ENCODE data around the gene HHATL.

Gene HHATL

DNA sequence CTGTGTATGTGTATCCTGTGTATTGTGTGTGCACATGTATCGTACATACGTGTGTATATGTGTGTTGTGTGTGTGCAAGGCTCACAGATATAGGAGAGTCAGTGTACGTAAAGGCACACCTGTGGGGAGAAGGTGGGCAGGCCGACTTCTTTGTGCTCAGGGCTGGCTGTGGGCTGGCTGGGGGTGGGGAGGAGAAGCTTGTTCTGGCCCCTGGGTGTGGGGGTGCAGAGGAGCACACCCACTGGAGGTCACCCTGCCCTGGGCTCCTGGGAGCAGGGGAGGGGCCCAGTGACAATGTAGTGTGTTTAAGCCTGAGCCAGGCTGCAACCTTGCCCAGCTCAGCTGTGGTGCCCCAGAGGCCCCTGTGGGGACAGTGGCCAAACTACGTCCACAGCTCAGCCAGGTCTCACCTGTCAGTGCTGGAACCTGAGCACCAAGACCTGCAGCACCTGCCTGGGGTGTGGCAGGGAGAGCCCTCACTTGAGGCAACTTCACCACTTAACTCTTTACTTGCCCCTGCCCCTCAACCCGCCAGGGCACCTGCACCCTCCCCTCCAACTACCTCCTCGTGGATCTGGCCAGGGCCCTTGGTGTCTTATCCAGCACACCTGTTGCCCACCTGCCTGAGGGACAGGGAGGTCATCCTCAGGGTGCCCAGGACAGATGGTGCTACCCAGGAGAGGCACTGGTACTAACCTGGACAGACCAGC is 2.6 kb upstream of the HHATL start:
- H3K27me3 ChIP-seq (ENCODE audit: control insufficient read depth in 2 of 2, insufficient read depth in 2 of 2, low read length in 2 of 2): no peaks in the 10 kb centered on the region
- H3K9me3 ChIP-seq (ENCODE audit: control insufficient read depth in 2 of 2, low read length in 2 of 2): no peaks in the 10 kb centered on the region
- no peaks in the 10 kb centered on the region for H3K36me3 ChIP-seq (ENCODE audit: control insufficient read depth in 2 of 2, insufficient read depth in 2 of 2, low read length in 2 of 2)
- no peaks in the 10 kb centered on the region for H3K4me1 ChIP-seq (ENCODE audit: control insufficient read depth in 2 of 2, insufficient read depth in 2 of 2, low read length in 2 of 2)
- no peak overlapping the region for H3K9ac ChIP-seq (ENCODE audit: low read depth in 1 of 2, low read length in 2 of 2)
- no peak overlapping the region for H3K27ac ChIP-seq (ENCODE audit: low read depth in 2 of 2, low read length in 2 of 2)
- H3K4me3 ChIP-seq (ENCODE audit: low read length in 2 of 2): no peak overlapping the region

DNA sequence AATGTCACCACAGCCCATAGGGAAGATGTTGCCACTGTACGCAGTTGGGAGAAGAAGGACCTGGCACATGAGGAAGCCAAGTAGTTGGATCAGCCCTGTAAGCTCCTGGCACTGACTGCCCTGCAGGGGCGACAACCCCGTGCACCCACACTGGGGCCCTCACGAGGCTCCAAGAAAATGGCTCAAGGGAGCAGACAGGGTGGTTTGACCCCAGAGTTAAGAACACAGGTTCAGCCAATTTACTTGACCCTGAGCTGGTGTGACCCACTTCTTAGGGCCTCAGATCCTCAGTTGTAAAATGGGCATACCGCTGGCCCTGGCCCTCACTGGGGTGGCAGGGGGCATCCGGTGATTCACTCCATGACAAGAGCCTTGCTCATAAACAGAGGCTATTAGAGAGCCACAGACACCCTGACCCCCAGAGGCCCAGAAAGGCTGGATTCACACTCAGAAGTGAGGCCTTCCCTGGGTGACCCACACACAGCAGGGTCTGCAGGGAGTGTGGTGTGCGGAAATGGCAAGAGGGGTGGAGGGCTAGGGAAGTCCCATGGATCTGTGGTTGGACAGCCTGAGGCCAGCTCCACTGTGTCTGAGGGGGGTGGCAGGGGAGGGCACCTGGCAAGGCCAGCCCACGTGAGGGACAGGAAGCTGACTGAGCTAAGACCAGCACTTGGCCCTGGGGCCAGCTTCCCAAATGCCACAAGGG is 1.7 kb upstream of the HHATL start:
- H3K4me3 ChIP-seq (ENCODE audit: low read length in 2 of 2): no peak overlapping the region
- H3K36me3 ChIP-seq (ENCODE audit: control insufficient read depth in 2 of 2, insufficient read depth in 2 of 2, low read length in 2 of 2): no peaks in the 10 kb centered on the region
- H3K27me3 ChIP-seq (ENCODE audit: control insufficient read depth in 2 of 2, insufficient read depth in 2 of 2, low read length in 2 of 2): no peaks in the 10 kb centered on the region
- no peaks in the 10 kb centered on the region for H3K4me1 ChIP-seq (ENCODE audit: control insufficient read depth in 2 of 2, insufficient read depth in 2 of 2, low read length in 2 of 2)
- no peak overlapping the region for H3K9ac ChIP-seq (ENCODE audit: low read depth in 1 of 2, low read length in 2 of 2)
- no peaks in the 10 kb centered on the region for H3K9me3 ChIP-seq (ENCODE audit: control insufficient read depth in 2 of 2, low read length in 2 of 2)
- H3K27ac ChIP-seq (ENCODE audit: low read depth in 2 of 2, low read length in 2 of 2): no peak overlapping the region

DNA sequence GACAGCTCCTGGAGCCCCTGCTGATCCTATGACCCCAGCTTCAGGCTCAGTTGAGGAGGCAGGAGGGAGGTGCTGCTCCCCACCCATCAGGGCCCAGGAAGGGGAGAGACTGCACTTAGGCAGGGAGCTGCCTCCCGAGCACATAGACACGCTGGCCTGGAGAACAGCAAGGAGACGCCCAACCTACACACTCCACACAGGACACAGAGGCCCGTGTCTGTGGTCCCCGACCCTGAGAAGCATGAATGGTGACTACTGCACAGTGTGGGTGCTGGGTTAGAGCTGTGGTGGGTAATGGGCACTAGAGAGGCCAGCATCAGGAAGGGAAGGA is 1.1 kb upstream of the HHATL start:
- H3K9ac ChIP-seq (ENCODE audit: low read depth in 1 of 2, low read length in 2 of 2): no peak overlapping the region
- no peaks in the 10 kb centered on the region for H3K9me3 ChIP-seq (ENCODE audit: control insufficient read depth in 2 of 2, low read length in 2 of 2)
- H3K4me1 ChIP-seq (ENCODE audit: control insufficient read depth in 2 of 2, insufficient read depth in 2 of 2, low read length in 2 of 2): no peaks in the 10 kb centered on the region
- no peak overlapping the region for H3K4me3 ChIP-seq (ENCODE audit: low read length in 2 of 2)
- no peak overlapping the region for H3K27ac ChIP-seq (ENCODE audit: low read depth in 2 of 2, low read length in 2 of 2)
- no peaks in the 10 kb centered on the region for H3K36me3 ChIP-seq (ENCODE audit: control insufficient read depth in 2 of 2, insufficient read depth in 2 of 2, low read length in 2 of 2)
- H3K27me3 ChIP-seq (ENCODE audit: control insufficient read depth in 2 of 2, insufficient read depth in 2 of 2, low read length in 2 of 2): no peaks in the 10 kb centered on the region

DNA sequence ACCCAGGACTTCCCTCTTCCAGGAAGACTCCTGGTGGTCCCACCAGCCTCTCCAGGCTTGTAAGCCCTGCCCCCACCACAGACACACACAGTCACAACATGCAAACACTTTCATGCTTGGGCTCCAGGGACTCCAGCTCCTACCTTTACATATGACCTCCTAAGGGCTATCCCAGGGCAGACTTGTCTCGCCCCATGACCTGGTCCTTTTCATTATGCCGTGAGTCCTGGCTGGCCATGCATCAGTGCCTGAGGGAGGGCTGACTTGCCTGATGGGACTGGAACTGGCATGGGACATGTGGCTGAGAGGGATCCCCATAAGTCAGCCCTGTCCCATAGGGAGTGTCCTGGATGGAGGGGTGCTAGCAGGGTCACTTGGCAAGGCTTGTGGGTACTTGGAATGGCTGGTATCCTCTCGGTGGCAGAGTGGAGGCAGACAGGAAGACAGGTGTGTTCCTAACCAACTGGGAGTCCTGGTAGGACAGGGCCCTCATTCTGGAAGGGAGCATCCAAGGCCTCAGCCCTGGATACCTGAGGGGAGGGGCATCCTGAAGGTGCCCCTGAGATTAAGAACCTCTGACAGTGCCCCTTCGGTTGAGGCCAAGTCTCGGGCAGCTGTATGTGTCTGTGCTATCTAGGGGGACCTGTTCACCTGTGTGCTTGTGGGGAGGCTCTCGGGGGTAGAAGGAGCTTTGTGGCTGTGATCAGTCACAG is 540 bp upstream of the HHATL start:
- Histone ChIP-seq H3K27ac (ENCODE audit: low read depth in 2 of 2, low read length in 2 of 2) (no peak overlapping the region), H3K9me3 (ENCODE audit: control insufficient read depth in 2 of 2, low read length in 2 of 2) (no peaks in the 10 kb centered on the region), H3K4me1 (ENCODE audit: control insufficient read depth in 2 of 2, insufficient read depth in 2 of 2, low read length in 2 of 2) (no peaks in the 10 kb centered on the region), H3K27me3 (ENCODE audit: control insufficient read depth in 2 of 2, insufficient read depth in 2 of 2, low read length in 2 of 2) (no peaks in the 10 kb centered on the region), H3K4me3 (ENCODE audit: low read length in 2 of 2) (no peak overlapping the region), H3K36me3 (ENCODE audit: control insufficient read depth in 2 of 2, insufficient read depth in 2 of 2, low read length in 2 of 2) (no peaks in the 10 kb centered on the region), H3K9ac (ENCODE audit: low read depth in 1 of 2, low read length in 2 of 2) (no peak overlapping the region)

DNA sequence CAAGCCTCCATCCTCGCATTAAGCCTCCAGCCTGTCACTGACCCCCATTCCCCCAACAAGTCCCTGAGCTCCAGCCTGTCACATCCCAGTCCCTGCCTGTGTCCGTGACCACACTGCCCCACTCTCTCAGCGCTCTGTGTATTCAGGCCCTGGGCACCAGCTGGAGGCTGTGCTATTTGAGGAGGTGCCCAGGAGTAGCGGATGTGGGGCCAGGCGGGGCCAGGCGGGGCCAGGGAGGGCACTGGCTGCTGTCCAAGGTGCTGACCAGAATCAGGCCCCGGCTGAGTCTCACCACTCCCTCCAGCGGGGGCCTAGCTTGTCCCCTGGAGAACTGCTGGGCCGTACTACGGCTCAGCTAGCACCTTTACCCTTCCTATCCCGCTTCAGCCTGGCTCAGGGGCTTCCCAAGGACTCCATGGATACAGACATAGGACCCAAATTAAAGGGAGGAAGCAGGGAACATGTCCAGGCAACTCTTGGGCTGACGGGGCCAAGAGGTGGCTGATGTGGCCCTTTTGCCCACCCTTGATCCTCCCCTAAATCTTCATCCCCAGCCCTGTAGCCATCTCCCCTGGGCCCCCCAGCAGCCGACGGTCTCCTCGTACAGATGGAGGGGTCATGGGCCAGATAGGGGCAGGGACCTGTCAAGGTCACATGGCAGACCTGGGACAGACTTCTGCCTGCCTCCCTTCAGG is 1.1 kb downstream of the HHATL start:
- H3K27me3 ChIP-seq (ENCODE audit: control insufficient read depth in 2 of 2, insufficient read depth in 2 of 2, low read length in 2 of 2): no peaks in the 10 kb centered on the region
- no peaks in the 10 kb centered on the region for H3K4me1 ChIP-seq (ENCODE audit: control insufficient read depth in 2 of 2, insufficient read depth in 2 of 2, low read length in 2 of 2)
- no peak overlapping the region for H3K9ac ChIP-seq (ENCODE audit: low read depth in 1 of 2, low read length in 2 of 2)
- no peak overlapping the region for H3K4me3 ChIP-seq (ENCODE audit: low read length in 2 of 2)
- no peaks in the 10 kb centered on the region for H3K9me3 ChIP-seq (ENCODE audit: control insufficient read depth in 2 of 2, low read length in 2 of 2)
- H3K36me3 ChIP-seq (ENCODE audit: control insufficient read depth in 2 of 2, insufficient read depth in 2 of 2, low read length in 2 of 2): no peaks in the 10 kb centered on the region
- H3K27ac ChIP-seq (ENCODE audit: low read depth in 2 of 2, low read length in 2 of 2): no peak overlapping the region

DNA sequence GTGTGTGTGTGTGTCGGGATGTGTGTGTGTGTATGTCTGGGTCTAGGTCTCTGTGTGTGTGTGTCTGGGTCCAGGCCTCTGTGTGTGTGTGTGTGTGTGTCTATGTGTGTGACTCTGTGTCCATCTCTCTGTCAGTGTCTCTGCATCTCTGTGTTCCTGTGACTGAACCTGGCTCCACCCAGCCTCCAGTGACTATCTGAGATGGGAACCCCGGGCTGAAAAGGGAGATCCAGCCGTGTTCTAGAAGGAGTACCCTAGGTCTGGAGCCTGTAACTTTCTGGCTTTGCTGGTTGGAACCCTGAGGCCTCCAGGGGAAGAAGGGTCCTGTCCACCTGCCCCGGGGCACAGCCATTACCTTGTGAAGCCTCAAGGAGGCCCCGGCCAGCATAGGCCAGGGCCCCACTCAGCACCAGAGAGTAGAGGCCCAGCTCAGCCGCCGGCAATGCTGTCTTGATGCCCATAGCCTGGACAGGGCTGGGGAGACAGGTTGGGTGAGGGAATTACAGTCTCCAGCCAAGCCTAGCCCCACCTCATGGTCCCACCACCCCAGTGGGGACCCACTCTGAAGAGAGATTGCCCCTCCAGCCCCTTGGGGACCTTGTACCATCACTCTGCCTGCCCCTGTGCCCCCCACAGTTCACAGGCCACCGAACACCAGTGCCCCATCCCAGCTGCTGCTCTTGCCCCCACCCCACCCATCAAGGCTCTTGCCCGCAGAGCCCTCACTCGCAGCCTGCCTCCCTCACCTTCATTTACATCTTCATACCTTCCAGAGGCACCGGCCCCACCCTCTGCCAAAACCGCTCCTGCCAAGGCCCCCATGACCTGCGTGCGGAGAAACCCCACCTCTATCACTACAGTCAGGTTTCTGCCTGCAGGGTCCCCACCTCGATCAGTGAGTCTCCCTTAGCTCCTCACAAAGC is 2.0 kb downstream of the HHATL start:
- H3K27ac ChIP-seq (ENCODE audit: low read depth in 2 of 2, low read length in 2 of 2): no peak overlapping the region
- H3K4me1 ChIP-seq (ENCODE audit: control insufficient read depth in 2 of 2, insufficient read depth in 2 of 2, low read length in 2 of 2): no peaks in the 10 kb centered on the region
- H3K4me3 ChIP-seq (ENCODE audit: low read length in 2 of 2): no peak overlapping the region
- no peak overlapping the region for H3K9ac ChIP-seq (ENCODE audit: low read depth in 1 of 2, low read length in 2 of 2)
- no peaks in the 10 kb centered on the region for H3K27me3 ChIP-seq (ENCODE audit: control insufficient read depth in 2 of 2, insufficient read depth in 2 of 2, low read length in 2 of 2)
- no peaks in the 10 kb centered on the region for H3K36me3 ChIP-seq (ENCODE audit: control insufficient read depth in 2 of 2, insufficient read depth in 2 of 2, low read length in 2 of 2)
- no peaks in the 10 kb centered on the region for H3K9me3 ChIP-seq (ENCODE audit: control insufficient read depth in 2 of 2, low read length in 2 of 2)

DNA sequence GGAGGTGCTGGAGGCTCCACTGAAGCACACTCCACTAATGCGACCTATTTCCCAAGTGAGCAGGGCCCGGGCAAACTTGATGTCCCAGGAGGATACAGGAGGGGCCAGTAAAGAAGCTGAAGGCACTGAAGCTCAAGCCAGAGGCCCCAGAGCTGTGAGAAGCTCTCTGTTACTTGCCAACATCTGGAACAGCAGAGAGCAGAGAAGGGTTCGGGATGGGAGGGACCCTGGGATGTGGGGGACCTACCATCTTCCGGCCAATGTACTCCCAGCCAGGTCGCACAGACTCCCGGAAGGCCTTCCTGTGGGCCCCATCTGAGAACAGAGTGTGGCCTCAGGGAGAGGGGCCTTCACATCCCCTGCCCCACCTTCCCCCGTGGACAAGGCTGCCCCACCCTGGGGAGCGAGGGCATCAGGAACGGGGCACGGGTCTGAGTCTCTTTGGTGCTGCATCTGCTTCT is 3.1 kb downstream of the HHATL start:
- H3K27ac ChIP-seq (ENCODE audit: low read depth in 2 of 2, low read length in 2 of 2): no peak overlapping the region
- no peaks in the 10 kb centered on the region for H3K9me3 ChIP-seq (ENCODE audit: control insufficient read depth in 2 of 2, low read length in 2 of 2)
- H3K36me3 ChIP-seq (ENCODE audit: control insufficient read depth in 2 of 2, insufficient read depth in 2 of 2, low read length in 2 of 2): no peaks in the 10 kb centered on the region
- no peak overlapping the region for H3K4me3 ChIP-seq (ENCODE audit: low read length in 2 of 2)
- H3K27me3 ChIP-seq (ENCODE audit: control insufficient read depth in 2 of 2, insufficient read depth in 2 of 2, low read length in 2 of 2): no peaks in the 10 kb centered on the region
- H3K9ac ChIP-seq (ENCODE audit: low read depth in 1 of 2, low read length in 2 of 2): no peak overlapping the region
- no peaks in the 10 kb centered on the region for H3K4me1 ChIP-seq (ENCODE audit: control insufficient read depth in 2 of 2, insufficient read depth in 2 of 2, low read length in 2 of 2)

DNA sequence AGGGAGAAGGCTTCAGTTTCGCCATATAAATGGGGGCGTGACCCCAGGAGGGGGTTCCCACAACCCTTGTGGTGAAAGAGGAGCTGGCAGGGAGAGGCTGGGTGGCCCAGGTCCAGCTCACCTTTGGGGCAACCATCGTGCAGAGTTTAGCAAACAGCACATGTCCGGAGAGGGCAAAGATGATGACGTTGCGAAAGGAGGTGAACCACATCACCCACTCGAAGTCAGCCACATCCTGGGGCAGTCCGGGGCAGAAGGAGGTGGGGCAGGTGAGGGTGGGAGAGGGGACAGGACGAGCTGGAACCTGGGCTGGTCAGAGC is 3.7 kb downstream of the HHATL start:
- Histone ChIP-seq H3K4me3 (ENCODE audit: low read length in 2 of 2) (no peak overlapping the region), H3K4me1 (ENCODE audit: control insufficient read depth in 2 of 2, insufficient read depth in 2 of 2, low read length in 2 of 2) (no peaks in the 10 kb centered on the region), H3K9me3 (ENCODE audit: control insufficient read depth in 2 of 2, low read length in 2 of 2) (no peaks in the 10 kb centered on the region), H3K27ac (ENCODE audit: low read depth in 2 of 2, low read length in 2 of 2) (no peak overlapping the region), H3K27me3 (ENCODE audit: control insufficient read depth in 2 of 2, insufficient read depth in 2 of 2, low read length in 2 of 2) (no peaks in the 10 kb centered on the region), H3K9ac (ENCODE audit: low read depth in 1 of 2, low read length in 2 of 2) (no peak overlapping the region), H3K36me3 (ENCODE audit: control insufficient read depth in 2 of 2, insufficient read depth in 2 of 2, low read length in 2 of 2) (no peaks in the 10 kb centered on the region)

DNA sequence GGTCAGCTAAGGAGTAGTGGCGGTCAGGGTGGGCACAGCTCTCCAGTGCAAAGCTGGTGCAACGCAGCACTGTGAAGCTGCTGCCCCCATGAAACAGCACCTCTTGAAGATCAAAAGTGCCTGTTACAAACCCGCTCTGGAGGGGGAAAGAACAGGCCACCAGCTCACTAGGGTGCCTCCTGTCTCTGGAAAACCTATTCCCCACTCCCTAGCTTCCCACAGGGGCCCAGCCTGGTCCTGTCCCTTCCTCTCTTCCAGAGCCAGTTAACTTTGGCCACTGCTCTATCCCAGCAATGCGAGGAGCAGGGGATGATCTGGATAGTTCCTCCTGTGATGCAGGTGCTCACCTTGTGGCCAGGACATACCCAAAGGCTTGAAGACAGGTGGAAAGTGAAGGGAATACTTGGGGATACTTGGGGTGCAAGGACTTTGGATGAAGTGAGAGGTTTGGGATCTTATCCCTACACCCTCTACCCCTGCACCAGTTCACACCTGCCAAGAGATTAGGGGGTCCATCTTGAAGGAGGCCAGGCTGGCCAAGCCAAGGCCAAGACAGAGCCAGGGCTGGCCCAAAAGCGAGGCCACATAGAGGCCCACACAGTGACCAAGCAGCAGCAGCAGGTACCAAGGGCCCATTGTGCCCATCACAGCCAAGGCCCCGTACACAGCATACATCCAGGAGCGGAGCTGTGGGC is 4.2 kb downstream of the HHATL start:
- H3K9ac ChIP-seq (ENCODE audit: low read depth in 1 of 2, low read length in 2 of 2): no peak overlapping the region
- H3K9me3 ChIP-seq (ENCODE audit: control insufficient read depth in 2 of 2, low read length in 2 of 2): no peaks in the 10 kb centered on the region
- no peaks in the 10 kb centered on the region for H3K27me3 ChIP-seq (ENCODE audit: control insufficient read depth in 2 of 2, insufficient read depth in 2 of 2, low read length in 2 of 2)
- H3K27ac ChIP-seq (ENCODE audit: low read depth in 2 of 2, low read length in 2 of 2): no peak overlapping the region
- no peaks in the 10 kb centered on the region for H3K4me1 ChIP-seq (ENCODE audit: control insufficient read depth in 2 of 2, insufficient read depth in 2 of 2, low read length in 2 of 2)
- no peaks in the 10 kb centered on the region for H3K36me3 ChIP-seq (ENCODE audit: control insufficient read depth in 2 of 2, insufficient read depth in 2 of 2, low read length in 2 of 2)
- no peak overlapping the region for H3K4me3 ChIP-seq (ENCODE audit: low read length in 2 of 2)
